HG03108 (cell line): Measurements from ENCODE around the gene FARP1.

ENCODE experiments used
- ATAC-seq: cut with Tn5 transposase; IDR thresholded peaks from one replicate; pipeline ENCODE4 v1.9.1; 2021; ENCODE audit warnings: moderate library complexity; ENCODE audit not compliant: unreplicated experiment

FARP1 gene

DNA sequence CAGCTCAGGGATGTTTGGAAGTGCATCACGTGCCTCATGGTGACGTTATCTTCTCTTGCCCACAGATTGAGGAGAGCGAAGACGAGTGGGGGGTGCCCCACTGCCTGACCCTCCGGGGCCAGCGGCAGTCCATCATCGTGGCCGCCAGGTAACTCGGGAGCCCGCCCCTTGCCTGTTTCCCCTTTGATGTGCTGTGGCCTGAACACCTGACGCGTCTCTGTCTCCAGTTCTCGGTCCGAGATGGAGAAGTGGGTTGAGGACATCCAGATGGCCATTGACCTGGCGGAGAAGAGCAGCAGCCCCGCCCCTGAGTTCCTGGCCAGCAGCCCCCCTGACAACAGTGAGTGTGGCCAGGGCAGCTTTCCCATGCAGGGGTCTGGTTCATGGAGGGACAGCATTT, 297.0 kb downstream of the FARP1 start:
- no peak for ATAC-seq

GRCh38 chr13:98440390-98441055, 297.6 kb downstream of the FARP1 start:
- no peak for ATAC-seq

GRCh38 chr13:98441056-98441676, 298.3 kb downstream of the FARP1 start:
- no peak for ATAC-seq

DNA sequence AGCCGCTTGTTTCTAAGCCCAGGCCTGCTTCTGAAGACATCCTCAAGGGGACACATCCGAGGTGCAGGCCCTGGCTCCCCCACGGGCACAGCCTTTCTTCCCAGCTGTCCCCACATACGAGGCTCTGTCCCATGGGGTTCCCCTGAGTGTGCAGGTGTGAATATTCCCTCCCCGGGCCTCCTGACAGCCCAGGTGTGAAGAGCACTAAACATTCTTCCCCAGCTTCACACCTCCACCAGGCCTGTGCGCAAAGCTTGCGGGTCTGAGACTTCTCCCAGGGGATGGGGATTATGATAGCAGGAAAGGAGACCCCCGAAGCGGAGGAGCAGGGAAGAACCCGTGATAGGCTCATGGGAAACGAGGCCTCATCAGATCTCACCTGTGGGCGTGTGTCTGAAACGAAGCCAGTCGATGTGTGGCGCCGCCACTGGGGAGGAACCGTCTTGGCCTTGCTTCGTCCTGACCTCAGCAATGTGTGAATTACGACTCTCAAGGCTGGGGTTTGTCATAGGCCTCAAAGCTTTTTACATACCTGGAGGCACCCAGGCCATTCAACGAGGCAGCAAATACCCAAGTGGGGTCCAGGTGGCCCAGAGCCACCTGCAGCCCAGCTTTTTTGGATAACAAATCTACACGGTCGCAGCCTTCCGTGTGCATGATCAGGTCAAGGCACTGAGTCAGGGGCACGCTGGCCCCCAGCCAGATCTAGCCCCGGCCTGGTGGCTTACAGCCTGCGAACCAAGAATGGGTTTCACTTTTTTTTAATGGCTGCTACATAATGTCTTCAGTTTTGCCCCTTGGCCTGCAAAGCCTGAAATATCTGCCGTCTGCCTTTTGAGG, 299.7 kb downstream of the FARP1 start:
- no peak for ATAC-seq

GRCh38 chr13:98443329-98443728, 300.4 kb downstream of the FARP1 start:
- ATAC-seq, result no peak

DNA sequence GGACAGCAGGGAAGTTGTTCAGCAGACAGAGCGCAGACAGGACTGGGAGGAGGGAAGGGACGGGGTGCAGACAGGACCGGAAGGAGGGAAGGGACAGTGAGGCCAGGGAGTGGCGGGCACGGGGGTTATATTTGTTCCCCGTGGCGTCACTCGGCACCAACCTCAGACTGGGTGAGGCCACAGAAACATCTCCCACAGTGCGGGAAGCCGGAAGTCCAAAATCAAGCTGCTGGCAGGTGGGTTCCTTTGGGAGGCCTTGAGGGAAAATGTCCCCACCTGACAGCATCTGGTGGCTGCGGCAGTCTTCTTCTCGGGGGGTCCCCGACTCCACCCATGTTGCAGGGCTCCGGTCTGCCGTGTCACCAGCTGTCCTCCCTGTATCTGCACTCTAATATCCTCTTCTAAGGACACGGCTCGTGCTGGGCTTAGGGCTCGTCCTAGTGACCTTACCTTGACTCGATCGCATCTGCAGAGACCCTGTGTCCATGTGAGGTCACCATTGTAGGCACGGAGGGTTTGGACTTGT, 301.0 kb downstream of the FARP1 start:
- ATAC-seq, result no peak

DNA sequence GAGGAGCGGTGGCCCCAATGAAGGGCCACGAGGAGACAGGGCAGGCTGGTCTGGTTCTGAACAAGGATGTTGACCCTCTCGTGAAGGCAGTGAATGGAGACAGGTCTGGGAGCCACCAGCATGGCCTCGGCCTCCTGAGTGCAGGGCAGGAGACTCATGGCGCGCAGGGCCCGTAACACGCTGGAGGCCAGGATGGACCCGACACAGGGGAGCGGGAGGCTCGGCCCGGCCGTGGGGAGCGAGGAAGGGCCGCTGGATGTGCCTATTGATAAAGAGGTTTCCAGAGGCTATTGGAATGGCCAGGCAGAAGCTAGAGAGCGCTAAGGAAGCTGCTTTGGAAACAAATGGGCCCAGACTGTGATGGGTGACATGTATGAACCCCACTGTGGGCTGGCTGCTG, 301.5 kb downstream of the FARP1 start:
- no peak for ATAC-seq

- ATAC-seq, result peak; percentile 86
Observed at GRCh38 chr13:98445340-98446233, 302.7 kb downstream of the FARP1 start.

GRCh38 chr13:98446234-98446621, 303.3 kb downstream of the FARP1 start:
- no peak for ATAC-seq

DNA sequence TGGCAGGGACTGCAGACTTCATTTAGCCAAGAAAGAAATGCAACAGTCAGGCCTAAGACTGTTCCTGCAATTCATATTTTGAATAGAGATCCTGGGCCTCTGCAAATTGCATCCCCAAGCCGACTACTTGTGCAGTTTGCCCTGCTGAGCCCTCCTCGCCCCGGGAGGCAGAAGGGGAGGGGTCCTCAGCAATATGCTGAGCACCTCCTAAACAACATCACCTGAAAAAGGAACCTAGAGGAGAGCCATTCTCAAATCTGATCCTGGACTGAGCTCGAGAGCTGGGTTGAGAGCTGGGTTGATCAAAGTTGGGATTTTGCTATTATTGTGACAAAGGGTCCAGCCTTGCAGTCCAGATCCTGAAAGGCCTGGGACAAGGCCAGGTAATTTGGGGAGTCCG, 304.2 kb downstream of the FARP1 start:
- ATAC-seq, result no peak

DNA sequence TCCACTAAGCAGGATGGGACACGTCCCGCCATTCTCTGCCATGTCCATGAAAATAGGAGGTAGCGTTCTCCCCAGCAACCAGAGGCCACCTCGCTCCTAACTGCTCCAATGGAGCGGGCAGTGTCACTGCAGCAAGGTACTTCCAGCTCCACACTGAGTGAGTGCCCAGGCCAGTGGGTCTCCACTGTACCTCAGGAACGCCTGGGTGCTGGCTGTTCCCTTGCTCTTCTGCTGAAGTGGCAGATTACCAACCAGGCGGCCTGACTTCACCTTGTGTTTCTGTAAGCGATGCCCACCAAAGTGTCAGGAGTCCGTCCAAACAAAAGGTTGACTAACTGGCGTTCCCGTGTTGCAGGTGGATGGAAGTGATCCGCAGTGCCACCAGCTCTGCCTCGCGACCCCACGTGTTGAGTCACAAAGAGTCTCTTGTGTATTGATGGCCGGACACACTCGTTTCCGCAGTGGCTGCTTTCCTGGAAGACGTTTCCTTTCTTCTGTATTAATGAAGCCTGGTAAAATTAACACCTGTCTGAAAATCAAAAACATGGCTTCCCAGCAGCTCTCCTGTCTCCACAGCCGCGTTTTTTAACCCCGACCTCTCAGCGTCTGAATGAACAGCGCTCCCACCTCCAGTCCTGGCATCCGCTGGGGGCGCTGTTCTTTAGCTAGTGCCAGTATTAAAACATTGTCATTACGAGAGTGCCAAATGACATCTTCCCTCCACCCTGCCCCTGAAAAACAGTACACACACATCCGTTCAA, 305.2 kb downstream of the FARP1 start:
- no peak for ATAC-seq

DNA sequence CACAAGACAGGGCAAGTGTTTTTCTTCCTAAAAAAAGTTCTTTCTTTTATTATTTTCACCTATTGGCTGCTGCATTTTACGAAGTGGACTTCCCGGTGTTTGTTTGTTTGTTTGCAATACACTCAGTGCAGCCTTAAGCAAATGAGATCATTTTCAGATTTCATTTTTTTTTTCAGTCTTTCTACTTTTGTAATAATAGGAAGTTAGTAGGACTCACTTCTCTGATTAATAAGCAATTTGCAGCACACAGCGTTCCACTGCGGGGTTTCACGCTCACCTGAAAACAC, 305.7 kb downstream of the FARP1 start:
- ATAC-seq, result no peak

GRCh38 chr13:98449273-98449672, 306.4 kb downstream of the FARP1 start:
- ATAC-seq, result no peak

- no peak for ATAC-seq
Observed at GRCh38 chr13:98450026-98450425, 307.1 kb downstream of the FARP1 start.

DNA sequence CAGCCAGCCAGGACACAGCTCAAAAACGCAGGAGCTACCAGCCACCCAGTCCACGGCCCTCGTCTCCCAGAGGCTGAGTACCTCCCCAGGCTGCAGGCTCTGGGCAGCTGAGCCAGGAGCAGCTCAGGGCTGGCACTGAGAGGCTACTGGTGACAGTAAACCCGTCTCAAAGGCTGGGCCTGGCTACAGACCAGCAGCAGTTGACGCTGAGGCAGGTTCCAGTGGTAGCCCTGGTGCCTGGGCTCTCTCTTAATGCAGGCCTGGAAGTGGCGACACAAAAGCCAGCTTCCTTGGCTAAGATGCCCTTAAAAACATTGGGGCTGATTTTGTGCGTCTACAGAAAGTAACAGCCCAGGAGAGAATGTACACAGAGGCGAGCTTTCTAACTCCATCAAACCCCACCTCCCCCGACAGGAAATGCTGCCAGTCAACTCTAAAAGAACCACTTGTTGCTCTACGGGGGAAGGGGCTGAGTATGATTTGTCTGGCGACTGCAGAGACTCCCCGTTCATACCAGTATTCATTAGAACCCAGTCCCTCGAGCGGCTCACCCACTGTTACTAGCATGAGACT, 307.7 kb downstream of the FARP1 start:
- ATAC-seq, result no peak

DNA sequence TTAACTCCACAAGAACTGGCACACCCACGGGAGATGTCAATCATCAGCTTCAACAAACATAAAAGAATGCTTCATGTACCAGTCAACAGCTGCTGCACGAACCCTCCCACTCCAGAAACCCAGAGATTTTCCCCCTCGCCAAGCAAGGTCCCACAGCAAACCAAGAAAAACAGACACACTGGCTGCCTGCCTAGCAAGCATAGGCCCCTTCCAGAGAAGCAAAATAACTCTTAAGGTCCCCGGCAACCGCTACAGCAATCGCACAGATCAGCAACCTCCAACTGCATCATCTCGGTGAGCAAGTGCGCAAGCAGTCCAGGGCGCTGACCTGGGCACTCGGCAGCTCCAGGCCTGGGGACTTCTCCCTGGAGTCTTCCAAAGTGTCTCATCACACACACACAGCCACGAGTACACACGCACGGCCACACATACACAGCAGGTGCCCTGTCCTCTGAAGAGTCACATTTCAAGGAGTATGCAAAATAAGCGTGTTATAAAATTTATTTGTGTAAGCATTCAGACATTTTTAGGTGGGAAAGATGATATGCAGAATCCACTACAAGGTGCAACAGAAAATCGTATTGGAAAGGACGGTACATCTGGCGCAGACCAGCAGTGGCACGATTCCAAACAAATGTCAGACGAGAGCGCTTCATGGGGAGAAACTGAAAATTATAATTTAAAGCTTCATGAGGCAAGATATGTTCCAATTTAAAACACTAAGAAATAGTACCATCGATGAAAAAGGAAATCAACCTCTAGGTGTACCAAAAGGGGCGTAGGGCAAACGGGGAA, 309.0 kb downstream of the FARP1 start:
- ATAC-seq, result no peak

GRCh38 chr13:98452851-98453843, 310.3 kb downstream of the FARP1 start:
- no peak for ATAC-seq

DNA sequence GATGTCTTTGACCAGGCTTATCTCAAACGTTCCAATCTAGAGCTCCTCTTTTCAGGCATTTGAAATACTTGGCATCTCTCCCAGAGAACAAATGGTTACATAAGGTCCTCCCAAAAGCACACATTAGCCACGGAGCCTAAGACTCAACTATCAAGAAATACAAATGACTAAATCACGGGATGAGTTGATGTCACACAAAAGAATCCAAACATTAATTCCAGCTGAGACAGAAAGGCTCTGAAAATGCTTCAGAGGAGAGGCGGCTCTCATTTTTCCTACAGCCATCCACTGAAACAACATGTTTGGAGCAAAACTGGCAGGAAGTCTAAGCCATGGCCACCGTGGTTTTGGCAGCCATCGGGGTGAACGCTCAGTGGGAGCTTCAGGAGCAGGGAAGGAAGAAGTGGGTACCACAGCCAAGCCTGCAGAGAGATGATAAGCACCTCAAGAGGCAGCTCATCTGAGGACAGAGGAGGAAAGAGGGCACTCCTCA, 311.5 kb downstream of the FARP1 start:
- no peak for ATAC-seq
